ENCODE results near the gene CACNA2D1. TPM values are rescaled to one million over a fixed set of nuclear protein-coding genes. Genes with fewer than 3 reads are reported as not detected.

The CACNA2D1 gene
- total RNA-seq, 4 donors from 2014 or later = 0.30 to 12.8 (median 2.4) TPM

GRCh38 chr7:82028097-82028496 is 415.5 kb downstream of the CACNA2D1 start:
- WGBS, 2 donors = 84 to 85% methylated on average over 1 of the region's 1 CpG
- Histone ChIP-seq H3K27ac (no peak overlapping the region), H3K36me3 (no peaks in the 10 kb centered on the region), H3K9me3 (no peaks in the 10 kb centered on the region), H3K27me3 (no peaks in the 10 kb centered on the region), H3K4me1 (no peaks in the 10 kb centered on the region), H3K4me3 (no peak overlapping the region)
- intact Hi-C loops (cut with DNase I) = no loop called here
- no peak for DNase-seq
- TF ChIP-seq POLR2A (IDR thresholded peaks at IDR 0.05) (no peak), CTCF (IDR thresholded peaks at IDR 0.05) (no peak)

GRCh38 chr7:82021713-82022112 is 421.9 kb downstream of the CACNA2D1 start:
- H3K9me3 ChIP-seq = no peaks in the 10 kb centered on the region
- no peaks in the 10 kb centered on the region for H3K4me1 ChIP-seq
- TF ChIP-seq POLR2A (IDR thresholded peaks at IDR 0.05) = no peak
- no peak for TF ChIP-seq CTCF (IDR thresholded peaks at IDR 0.05)
- H3K27ac ChIP-seq = no peak overlapping the region
- no peaks in the 10 kb centered on the region for H3K27me3 ChIP-seq
- no peaks in the 10 kb centered on the region for H3K36me3 ChIP-seq
- no peak overlapping the region for H3K4me3 ChIP-seq
- DNase-seq = no peak
- intact Hi-C loops (cut with DNase I) = no loop called here

GRCh38 chr7:82021036-82021435 is 422.5 kb downstream of the CACNA2D1 start:
- H3K4me1 ChIP-seq = no peaks in the 10 kb centered on the region
- H3K9me3 ChIP-seq = no peaks in the 10 kb centered on the region
- intact Hi-C loops (cut with DNase I) = no loop called here
- H3K4me3 ChIP-seq = no peak overlapping the region
- WGBS, 2 donors = 52 to 74% methylated on average over 2 of the region's 2 CpGs
- H3K36me3 ChIP-seq = no peaks in the 10 kb centered on the region
- no peaks in the 10 kb centered on the region for H3K27me3 ChIP-seq
- DNase-seq = no peak
- no peak for TF ChIP-seq CTCF (IDR thresholded peaks at IDR 0.05)
- H3K27ac ChIP-seq = no peak overlapping the region

- Histone ChIP-seq H3K4me3 (no peak overlapping the region), H3K27ac (no peak overlapping the region), H3K36me3 (no peaks in the 10 kb centered on the region), H3K9me3 (no peaks in the 10 kb centered on the region), H3K27me3 (no peaks in the 10 kb centered on the region), H3K4me1 (no peaks in the 10 kb centered on the region)
- intact Hi-C loops (cut with DNase I) = no loop called here
- DNase-seq = no peak
- no peak for TF ChIP-seq POLR2A (IDR thresholded peaks at IDR 0.05)
- TF ChIP-seq CTCF (IDR thresholded peaks at IDR 0.05) = no peak
- WGBS, 2 donors = 77% methylated on average over 3 of the region's 3 CpGs
Observed at GRCh38 chr7:82019551-82020475, 423.8 kb downstream of the CACNA2D1 start.

- no peak for DNase-seq
- intact Hi-C loops (cut with DNase I) = no loop called here
- TF ChIP-seq CTCF (IDR thresholded peaks at IDR 0.05) (no peak), POLR2A (IDR thresholded peaks at IDR 0.05) (no peak)
- no peaks in the 10 kb centered on the region for H3K9me3 ChIP-seq
- no peaks in the 10 kb centered on the region for H3K4me1 ChIP-seq
- H3K4me3 ChIP-seq = no peak overlapping the region
- no peaks in the 10 kb centered on the region for H3K27me3 ChIP-seq
- H3K27ac ChIP-seq = no peak overlapping the region
- no peaks in the 10 kb centered on the region for H3K36me3 ChIP-seq
Observed at GRCh38 chr7:82018226-82018625, 425.4 kb downstream of the CACNA2D1 start.
